HepG2 (cell line): Measurements from ENCODE around the gene TFAP2C. TPM values are rescaled to one million over a fixed set of nuclear protein-coding genes. Genes with fewer than 3 reads are reported as not detected.
A peak's percentile ranks its signal among the peaks of the same experiment; 100 is the strongest.

ENCODE experiments used
- ATAC-seq: fragments of 200-7000 bp; cut with Tn5 transposase; 3 replicates; pipeline ENCODE4 v1.9.1; 2020; ENCODE audit warnings: mild to moderate bottlenecking, moderate library complexity
- Bru-seq: library from RNA; stranded (reverse); fragments of 400-500 nt; gene quantifications from one replicate; lab custom pipeline; 2021; lab: Mats Ljungman, UMichigan
- BruChase-seq, 2 experiments: library from RNA; stranded (reverse); fragments of 400-500 nt; gene quantifications; one replicate each; lab custom pipeline; 2021; lab: Mats Ljungman, UMichigan
- BruUV-seq: library from RNA; stranded (reverse); fragments of 400-500 nt; replicated peaks from 2 replicates; lab custom pipeline; 2021; lab: Mats Ljungman, UMichigan
- CTCF ChIA-PET: fragments of 300-600 bp; formaldehyde crosslinking; extraction: SDS; loops from one replicate; lab custom pipeline; 2021; ENCODE audit warnings: low total read pairs, inconsistent platforms, low intra/inter-chr PET ratio; lab: Yijun Ruan, JAX
- POLR2A ChIA-PET: fragments of 350-600 bp; sonication (Branson Sonifier 250); formaldehyde crosslinking; loops from one replicate; lab custom pipeline; 2020; ENCODE audit warnings: antibody characterized with exemption, inconsistent platforms; lab: Yijun Ruan, JAX
- DNase-seq: peaks from one replicate; pipeline ENCODE4 v3.0.0-alpha.2; 2015; ENCODE audit warnings: low spot score
- FAIRE-seq: peaks from 3 replicates; lab custom pipeline; 2011; peaks lifted over from hg19 to GRCh38; lab: Jason Lieb, UNC
- H2AFZ ChIP-seq: one replicate; pipeline ENCODE4 v1.6.1; 2011; ENCODE audit warnings: low read length, inconsistent platforms
- H3K27ac ChIP-seq: fragments of 300-600 bp; 3 replicates; pipeline ENCODE4 v1.8.0; 2011; ENCODE audit warnings: mixed run types, mild to moderate bottlenecking, mixed read lengths, low read length, inconsistent platforms; ENCODE audit not compliant: insufficient read depth; ENCODE audit errors: extremely low read length
- H3K27me3 ChIP-seq, 2 experiments: fragments of 200-600 bp in 1 of 2; 2 replicates in 1 of 2; 3 replicates in 1 of 2; pipeline versions ENCODE4 v1.6.0 to v1.8.0; 2011; ENCODE audit warnings: low read length in 2 of 2, mild to moderate bottlenecking in 2 of 2, moderate library complexity in 2 of 2, inconsistent platforms in 1 of 2; ENCODE audit not compliant: insufficient read depth in 2 of 2, control insufficient read depth in 1 of 2
- H3K36me3 ChIP-seq, 2 experiments: fragments of 200-600 bp in 1 of 2; replicated peaks in 1 of 2; 2 replicates in 1 of 2; 3 replicates in 1 of 2; pipeline versions ENCODE4 v1.5.1 to v1.8.0; 2011; ENCODE audit warnings: low read length in 2 of 2, inconsistent platforms in 1 of 2; ENCODE audit not compliant: insufficient read depth in 2 of 2, control insufficient read depth in 1 of 2
- H3K4me1 ChIP-seq: 2 replicates; pipeline ENCODE4 v1.5.1; 2012; ENCODE audit warnings: low read length, inconsistent platforms; ENCODE audit not compliant: insufficient read depth
- H3K4me2 ChIP-seq: 2 replicates; pipeline ENCODE4 v1.6.0; 2011; ENCODE audit warnings: low read depth, low read length, inconsistent platforms
- H3K4me3 ChIP-seq, 3 experiments: fragments of 200-600 bp in 1 of 3; sonication (generic), shearing (Covaris generic) in 1 of 3; replicated peaks in 1 of 3; 2 replicates each; pipeline ENCODE4 v1.5.1; 2011 to 2016; ENCODE audit warnings: low read length in 3 of 3, inconsistent platforms in 2 of 3, low read depth in 2 of 3, mild to moderate bottlenecking in 2 of 3, control low read depth in 1 of 3, mixed read lengths in 1 of 3; ENCODE audit not compliant: insufficient read depth in 1 of 3
- H3K79me2 ChIP-seq: one replicate; pipeline ENCODE4 v1.6.1; 2011; ENCODE audit warnings: low read length, inconsistent platforms; ENCODE audit not compliant: insufficient read depth
- H3K9ac ChIP-seq: 2 replicates; pipeline ENCODE4 v1.6.0; 2011; ENCODE audit warnings: mild to moderate bottlenecking, low read depth, low read length, inconsistent platforms; ENCODE audit not compliant: insufficient read depth
- H3K9me3 ChIP-seq: 2 replicates; pipeline ENCODE4 v1.5.1; 2012; ENCODE audit warnings: mild to moderate bottlenecking, low read length
- H4K20me1 ChIP-seq: 2 replicates; pipeline ENCODE4 v1.6.0; 2011; ENCODE audit warnings: inconsistent platforms, mild to moderate bottlenecking, low read length, moderate library complexity; ENCODE audit not compliant: insufficient read depth
- CREM ChIP-seq, 2 experiments: sonication (generic) in 1 of 2; formaldehyde crosslinking in 1 of 2; IDR thresholded peaks; 2 replicates each; pipeline versions ENCODE4 v1.4.0 to v1.6.1; 2016 to 2020; ENCODE audit warnings: antibody characterized with exemption in 1 of 2, mild to moderate bottlenecking in 1 of 2, missing genetic modification reagents in 1 of 2
- IKZF5 ChIP-seq: IDR thresholded peaks from 2 replicates; pipeline ENCODE4 v1.6.1; 2018; ENCODE audit warnings: missing genetic modification reagents, mild to moderate bottlenecking, missing compliant biosample characterization
- JUNB ChIP-seq: sonication (generic); formaldehyde crosslinking; IDR thresholded peaks from 2 replicates; pipeline ENCODE4 v1.8.0; 2022; ENCODE audit warnings: missing genetic modification reagents, mild to moderate bottlenecking, borderline replicate concordance
- MXD1 ChIP-seq: sonication (generic); formaldehyde crosslinking; IDR thresholded peaks from 2 replicates; pipeline ENCODE4 v1.4.0; 2020; ENCODE audit warnings: mild to moderate bottlenecking, missing genetic modification reagents
- PHF21A ChIP-seq: sonication (generic); formaldehyde crosslinking; IDR thresholded peaks from 2 replicates; pipeline ENCODE4 v1.5.0; 2020; ENCODE audit warnings: mild to moderate bottlenecking, missing genetic modification reagents
- SALL2 ChIP-seq: sonication (generic); formaldehyde crosslinking; IDR thresholded peaks from 2 replicates; pipeline ENCODE4 v1.8.1; 2023; ENCODE audit warnings: mild to moderate bottlenecking, missing genetic modification reagents, inconsistent platforms
- SRF ChIP-seq: IDR thresholded peaks from 2 replicates; pipeline ENCODE4 v1.6.1; 2011; ENCODE audit warnings: mild to moderate bottlenecking, low read depth, low read length, moderate library complexity
- STAT5B ChIP-seq: sonication (generic); formaldehyde crosslinking; IDR thresholded peaks from 2 replicates; pipeline ENCODE4 v1.4.0; 2020; ENCODE audit warnings: missing genetic modification reagents
- ZBTB42 ChIP-seq: sonication (generic); formaldehyde crosslinking; IDR thresholded peaks from 2 replicates; pipeline ENCODE4 v1.5.0; 2020; ENCODE audit warnings: mild to moderate bottlenecking, missing genetic modification reagents
- WGBS: methylation state at CpG from one replicate; pipeline ENCODE4 v1.1.6; 2017; ENCODE audit warnings: low lambda C conversion rate; 5-methylcytosine and 5-hydroxymethylcytosine counted together
- in situ Hi-C: cut with HindIII; loops from 2 replicates; pipeline ENCODE4 v1.10.0; 2017; ENCODE audit warnings: low pct_unique_long_range_greater_than_20kb; ENCODE audit not compliant: extremely low pct_ligation_motif_present
- intact Hi-C: fragments of 100-400 bp; cut with micrococcal nuclease; formaldehyde crosslinking; loops from one replicate; pipeline ENCODE4 v1.10.0; 2022; ENCODE audit not compliant: unreplicated experiment
- long read RNA-seq, 2 experiments: library from RNA in 1 of 2; library from polyadenylated mRNA in 1 of 2; stranded (forward) in 1 of 2; unstranded in 1 of 2; transcript quantifications; one replicate each; pipeline ENCODE4 v2.0.0, GENCODE V29; 2019 to 2022
- polyA minus RNA-seq, 3 experiments: library from RNA; depleted of rRNA, polyadenylated mRNA; stranded (reverse); fragments of >200 nt; gene quantifications; 2 replicates each; pipeline ENCODE4 v1.2.3, GENCODE V29; 2011; ENCODE audit warnings: low replicate concordance in 1 of 3
- polyA plus RNA-seq, 8 experiments: library from polyadenylated mRNA; depleted of rRNA in 3 of 8; stranded (reverse) in 7 of 8; unstranded in 1 of 8; fragments of >200 nt; fragmentation: Illumina TruSeq in 4 of 8; extraction: Trizol in 4 of 8; gene quantifications; 2 replicates each; pipeline versions ENCODE4 v1.2.1 to v1.2.3, GENCODE V29; 2011 to 2016; ENCODE audit warnings: low read depth in 4 of 8, missing spikeins in 1 of 8, mixed read lengths in 1 of 8; ENCODE audit not compliant: insufficient read depth in 1 of 8
- total RNA-seq, 5 experiments: library from RNA; depleted of rRNA; stranded (reverse); fragments of >200 nt; fragmentation: Illumina TruSeq; extraction: Trizol; gene quantifications; 2 replicates each; pipeline ENCODE4 v1.2.3, GENCODE V29; 2016; ENCODE audit warnings: low read depth in 1 of 5
- TF ChIP-seq, protein P1 (sequence below): sonication (generic); formaldehyde crosslinking; IDR thresholded peaks from 2 replicates; pipeline ENCODE4 v1.4.0; 2020; ENCODE audit warnings: low read depth, mild to moderate bottlenecking, missing genetic modification reagents
- TF ChIP-seq, protein P2 (sequence below): sonication (generic); formaldehyde crosslinking; conservative IDR thresholded peaks from 2 replicates; pipeline ENCODE4 v1.8.0; 2022; ENCODE audit warnings: missing genetic modification reagents
- TF ChIP-seq, protein P3 (sequence below): sonication (generic); formaldehyde crosslinking; IDR thresholded peaks from 2 replicates; pipeline ENCODE4 v1.5.0; 2020; ENCODE audit warnings: missing genetic modification reagents

Gene TFAP2C
- not detected in 2 replicates for total RNA-seq (2016; rRNA removed; fragmentation: Illumina TruSeq; extraction: Trizol)
- total RNA-seq (2016; cell fraction: cytosol; rRNA removed; fragmentation: Illumina TruSeq; extraction: Trizol; ENCODE audit: low read depth) = not detected in 2 replicates
- not detected in 2 replicates for total RNA-seq (2016; cell fraction: insoluble cytoplasmic fraction; rRNA removed; fragmentation: Illumina TruSeq; extraction: Trizol)
- not detected in 2 replicates for total RNA-seq (2016; cell fraction: membrane; rRNA removed; fragmentation: Illumina TruSeq; extraction: Trizol)
- not detected in 2 replicates for total RNA-seq (2016; cell fraction: nucleus; rRNA removed; fragmentation: Illumina TruSeq; extraction: Trizol)
- polyA plus RNA-seq (2011; rRNA removed) = not detected in 2 replicates
- not detected in 2 replicates for polyA plus RNA-seq (2011; cell fraction: cytosol; rRNA removed)
- polyA plus RNA-seq (2011; cell fraction: nucleus; rRNA removed) = not detected in 2 replicates
- polyA plus RNA-seq (2012) = not detected in 2 replicates
- not detected in 2 replicates for polyA plus RNA-seq (2016; cell fraction: cytosol; fragmentation: Illumina TruSeq; extraction: Trizol; ENCODE audit: low read depth)
- not detected in 2 replicates for polyA plus RNA-seq (2016; cell fraction: insoluble cytoplasmic fraction; fragmentation: Illumina TruSeq; extraction: Trizol; ENCODE audit: low read depth)
- not detected in 2 replicates for polyA plus RNA-seq (2016; cell fraction: membrane; fragmentation: Illumina TruSeq; extraction: Trizol; ENCODE audit: low read depth)
- not detected in 2 replicates for polyA plus RNA-seq (2016; cell fraction: nucleus; fragmentation: Illumina TruSeq; extraction: Trizol; ENCODE audit: insufficient read depth, low read depth)
- 7.5 TPM in 1 of 2 replicates, not detected in the other for polyA minus RNA-seq (2011; rRNA and poly(A)+ RNA removed; ENCODE audit: low replicate concordance)
- polyA minus RNA-seq (2011; cell fraction: cytosol; rRNA and poly(A)+ RNA removed) = not detected in 2 replicates
- polyA minus RNA-seq (2011; cell fraction: nucleus; rRNA and poly(A)+ RNA removed) = not detected in 2 replicates
- Bru-seq, nascent RNA = percentile 14 among the genes with signal in this experiment
- BruChase-seq, experiment 1, labeled RNA remaining after a 6-hour chase = percentile 20 among the genes with signal in this experiment
- BruChase-seq, experiment 2, labeled RNA remaining after a 2-hour chase = percentile 15 among the genes with signal in this experiment
- long read RNA-seq, experiment 1 = 0 reads
- long read RNA-seq, experiment 2 = 0 reads

GRCh38 chr20:56628873-56629463 is at the start of gene TFAP2C:
Gene TFAP2C, plus strand, starts transcription at chr20:56629306. Its CDS starts 239 bp downstream, at chr20:56629545.
- ChIA-PET POLR2A (no interaction called here), CTCF (no interaction called here)
- Histone ChIP-seq H3K9me3 (no peaks in the 10 kb centered on the region), H3K79me2 (no peaks in the 10 kb centered on the region), H3K27ac (no peak within 1 kb of the TSS), H3K4me3 (no peak within 1 kb of the TSS), H3K27me3 (peaks cover 11 to 95% of the 10 kb centered on the region in 2 experiments), H2AFZ (no peak within 1 kb of the TSS), H3K4me1 (no peaks in the 10 kb centered on the region), H3K4me2 (no peak within 1 kb of the TSS), H3K36me3 (no peaks in the 10 kb centered on the region), H3K9ac (no peak within 1 kb of the TSS), H4K20me1 (peaks cover 4% of the 10 kb centered on the region; the same call in 1 of the 2 replicates)
- no peak for ATAC-seq
- no peak for FAIRE-seq
- intact Hi-C loops = loop anchor here (5.0 kb wide), 1 partner anchor 1822 kb away; no protein-coding TSS in a partner anchor
- DNase-seq = no peak
- WGBS = 58% methylated on average over 58 of the region's 62 CpGs
- BruUV-seq = no TSS peak
- in situ Hi-C loops = no loop called here
- TF ChIP-seq PHF21A = no peak
- TF ChIP-seq, protein P1, sequence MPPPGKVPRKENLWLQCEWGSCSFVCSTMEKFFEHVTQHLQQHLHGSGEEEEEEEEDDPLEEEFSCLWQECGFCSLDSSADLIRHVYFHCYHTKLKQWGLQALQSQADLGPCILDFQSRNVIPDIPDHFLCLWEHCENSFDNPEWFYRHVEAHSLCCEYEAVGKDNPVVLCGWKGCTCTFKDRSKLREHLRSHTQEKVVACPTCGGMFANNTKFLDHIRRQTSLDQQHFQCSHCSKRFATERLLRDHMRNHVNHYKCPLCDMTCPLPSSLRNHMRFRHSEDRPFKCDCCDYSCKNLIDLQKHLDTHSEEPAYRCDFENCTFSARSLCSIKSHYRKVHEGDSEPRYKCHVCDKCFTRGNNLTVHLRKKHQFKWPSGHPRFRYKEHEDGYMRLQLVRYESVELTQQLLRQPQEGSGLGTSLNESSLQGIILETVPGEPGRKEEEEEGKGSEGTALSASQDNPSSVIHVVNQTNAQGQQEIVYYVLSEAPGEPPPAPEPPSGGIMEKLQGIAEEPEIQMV (CRISPR knock-in tag) = no peak
- TF ChIP-seq JUNB (CRISPR knock-in tag) = no peak
- no peak for TF ChIP-seq MXD1 (CRISPR knock-in tag)
- TF ChIP-seq SALL2 (CRISPR knock-in tag) = no peak
- TF ChIP-seq STAT5B (CRISPR knock-in tag) = no peak
- no peak for TF ChIP-seq ZBTB42 (CRISPR knock-in tag)
- TF ChIP-seq IKZF5 = no peak
- TF ChIP-seq SRF = no peak
- no peak for TF ChIP-seq CREM (IDR thresholded peaks at IDR 0.05)
- TF ChIP-seq CREM (CRISPR knock-in tag; IDR thresholded peaks at IDR 0.05) = no peak
- TF ChIP-seq, protein P2, sequence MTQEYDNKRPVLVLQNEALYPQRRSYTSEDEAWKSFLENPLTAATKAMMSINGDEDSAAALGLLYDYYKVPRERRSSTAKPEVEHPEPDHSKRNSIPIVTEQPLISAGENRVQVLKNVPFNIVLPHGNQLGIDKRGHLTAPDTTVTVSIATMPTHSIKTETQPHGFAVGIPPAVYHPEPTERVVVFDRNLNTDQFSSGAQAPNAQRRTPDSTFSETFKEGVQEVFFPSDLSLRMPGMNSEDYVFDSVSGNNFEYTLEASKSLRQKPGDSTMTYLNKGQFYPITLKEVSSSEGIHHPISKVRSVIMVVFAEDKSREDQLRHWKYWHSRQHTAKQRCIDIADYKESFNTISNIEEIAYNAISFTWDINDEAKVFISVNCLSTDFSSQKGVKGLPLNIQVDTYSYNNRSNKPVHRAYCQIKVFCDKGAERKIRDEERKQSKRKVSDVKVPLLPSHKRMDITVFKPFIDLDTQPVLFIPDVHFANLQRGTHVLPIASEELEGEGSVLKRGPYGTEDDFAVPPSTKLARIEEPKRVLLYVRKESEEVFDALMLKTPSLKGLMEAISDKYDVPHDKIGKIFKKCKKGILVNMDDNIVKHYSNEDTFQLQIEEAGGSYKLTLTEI = no peak
- TF ChIP-seq, protein P3, sequence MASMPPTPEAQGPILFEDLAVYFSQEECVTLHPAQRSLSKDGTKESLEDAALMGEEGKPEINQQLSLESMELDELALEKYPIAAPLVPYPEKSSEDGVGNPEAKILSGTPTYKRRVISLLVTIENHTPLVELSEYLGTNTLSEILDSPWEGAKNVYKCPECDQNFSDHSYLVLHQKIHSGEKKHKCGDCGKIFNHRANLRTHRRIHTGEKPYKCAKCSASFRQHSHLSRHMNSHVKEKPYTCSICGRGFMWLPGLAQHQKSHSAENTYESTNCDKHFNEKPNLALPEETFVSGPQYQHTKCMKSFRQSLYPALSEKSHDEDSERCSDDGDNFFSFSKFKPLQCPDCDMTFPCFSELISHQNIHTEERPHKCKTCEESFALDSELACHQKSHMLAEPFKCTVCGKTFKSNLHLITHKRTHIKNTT (CRISPR knock-in tag) = no peak
